EH (cell line): Measurements from ENCODE around the gene INTS7.

ENCODE experiments used
- DNase-seq: peaks from one replicate; pipeline ENCODE4 v3.0.0-alpha.2; 2015; ENCODE audit warnings: low read depth

The INTS7 gene

DNA sequence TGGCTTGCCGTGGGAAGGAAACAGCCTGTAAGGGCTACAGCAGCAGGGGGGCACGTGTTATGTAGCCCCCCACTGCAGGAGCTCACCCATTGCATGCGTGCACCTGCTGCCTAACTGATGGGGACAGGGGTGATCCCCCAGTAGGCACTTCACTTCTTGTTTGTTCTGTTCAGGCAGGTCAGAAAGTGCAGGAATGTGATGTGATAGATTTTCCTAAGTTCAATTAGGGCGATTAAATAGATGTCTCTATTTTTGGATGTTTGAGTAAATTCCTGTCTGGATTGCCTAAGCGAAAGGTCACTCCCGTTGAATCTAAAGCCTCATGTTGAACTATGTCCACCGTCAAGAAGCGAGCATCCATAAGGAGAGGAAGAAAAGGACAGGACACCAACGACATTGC is 126.0 kb downstream of the INTS7 start:
- no peak for DNase-seq

DNA sequence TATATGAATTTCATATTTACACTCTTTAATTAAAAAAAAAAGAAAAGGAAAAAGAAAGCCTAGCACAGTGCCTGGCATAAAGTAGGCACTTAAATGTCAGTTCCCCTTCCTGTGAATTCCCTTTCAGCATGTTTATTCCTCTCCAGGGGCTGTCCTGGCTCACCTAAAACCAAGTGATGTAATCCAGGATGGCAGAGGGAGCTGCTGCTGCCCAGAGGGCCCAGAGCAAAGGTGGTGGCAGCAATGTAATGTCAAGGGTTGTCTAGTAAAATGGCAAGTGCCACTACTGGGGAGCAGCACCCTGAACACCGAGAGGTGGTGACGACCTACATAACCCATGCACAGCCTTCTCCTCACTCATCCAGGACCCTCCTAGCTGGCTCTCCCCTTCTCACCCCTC is 126.4 kb downstream of the INTS7 start:
- DNase-seq = no peak

DNA sequence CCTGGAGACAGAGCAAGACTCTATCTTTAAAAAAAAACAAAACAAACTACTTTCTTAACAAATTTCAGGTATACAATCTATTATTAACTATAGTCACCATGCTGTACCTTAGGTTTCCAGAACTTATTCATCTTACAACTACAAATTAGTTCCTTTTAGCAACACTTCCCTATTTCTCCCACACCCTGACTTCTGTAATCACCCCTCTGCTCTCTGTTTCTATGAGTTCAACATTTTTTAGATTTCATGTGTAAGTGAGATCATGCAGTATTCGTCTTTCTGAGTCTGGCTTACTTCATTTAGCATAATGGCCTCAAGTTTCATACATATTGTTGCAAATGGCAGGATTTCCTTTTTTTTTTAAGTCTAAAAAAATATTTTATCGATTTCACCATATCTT is 126.9 kb downstream of the INTS7 start:
- DNase-seq = no peak

DNA sequence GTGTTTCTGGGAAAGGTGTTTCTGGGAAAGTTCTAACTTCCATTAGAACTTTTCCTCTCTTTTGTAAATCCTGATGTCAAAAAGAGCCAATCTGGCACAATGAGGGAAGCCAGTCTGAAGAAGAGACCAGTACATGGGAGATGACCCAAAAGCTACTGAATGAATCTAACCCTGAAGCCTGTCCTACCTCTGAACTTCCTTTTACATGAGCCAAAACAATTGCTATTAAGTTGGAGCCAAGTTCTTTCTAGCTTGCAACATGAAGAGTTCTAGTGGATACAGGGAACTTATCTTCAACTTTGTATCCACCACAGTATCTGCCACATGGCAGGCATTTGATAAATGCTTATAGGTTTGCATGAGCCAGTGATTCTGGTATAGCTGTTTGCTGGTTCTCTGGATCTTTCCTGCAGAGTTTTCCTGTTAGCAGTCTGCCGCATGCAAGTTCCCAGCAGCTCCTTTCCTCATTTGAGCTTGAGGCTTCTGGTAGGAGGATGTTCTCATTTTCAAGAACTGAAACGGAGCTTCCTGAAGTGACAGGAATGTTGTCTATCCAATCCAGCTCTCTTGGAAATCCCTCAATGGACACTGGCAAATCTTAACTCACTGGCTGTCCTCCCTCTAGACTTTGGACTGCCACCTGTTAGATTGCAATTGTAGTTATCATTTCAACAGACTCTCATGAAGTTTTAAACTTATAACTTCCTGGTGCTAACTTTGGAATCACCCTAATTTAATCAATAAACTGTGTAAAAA is 131.7 kb downstream of the INTS7 start:
- no peak for DNase-seq

DNA sequence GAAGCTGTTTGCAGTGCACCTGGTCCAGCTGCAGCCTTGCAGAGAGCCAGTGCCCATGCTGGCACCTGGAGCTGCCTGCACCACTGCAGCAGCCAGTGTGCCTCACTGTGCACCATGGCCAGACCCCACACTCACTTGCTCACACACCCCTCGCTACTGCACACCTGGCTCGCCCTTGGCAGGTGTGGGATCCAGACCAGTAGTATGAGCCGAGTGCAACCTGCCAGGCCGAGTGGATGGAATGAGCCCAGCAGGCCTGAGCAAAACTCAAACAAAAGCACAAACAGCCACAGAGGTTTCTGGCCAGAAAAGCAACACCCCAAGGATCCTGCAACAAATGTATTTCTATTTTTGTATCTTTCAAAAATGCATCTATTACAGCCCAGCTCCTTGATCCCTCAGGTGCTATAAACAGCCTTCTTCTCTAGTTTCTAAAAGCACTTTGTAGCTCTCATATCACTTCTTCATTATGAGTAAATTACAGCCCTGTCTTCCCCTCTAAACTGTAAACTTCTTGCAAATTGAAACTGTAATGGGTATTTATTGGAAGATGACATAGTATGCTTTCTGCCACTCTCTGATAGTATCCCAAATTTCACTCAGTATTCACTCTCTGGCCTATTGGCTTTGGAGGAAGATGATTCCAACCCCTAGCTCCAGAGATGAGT is 132.6 kb downstream of the INTS7 start:
- no peak for DNase-seq

DNA sequence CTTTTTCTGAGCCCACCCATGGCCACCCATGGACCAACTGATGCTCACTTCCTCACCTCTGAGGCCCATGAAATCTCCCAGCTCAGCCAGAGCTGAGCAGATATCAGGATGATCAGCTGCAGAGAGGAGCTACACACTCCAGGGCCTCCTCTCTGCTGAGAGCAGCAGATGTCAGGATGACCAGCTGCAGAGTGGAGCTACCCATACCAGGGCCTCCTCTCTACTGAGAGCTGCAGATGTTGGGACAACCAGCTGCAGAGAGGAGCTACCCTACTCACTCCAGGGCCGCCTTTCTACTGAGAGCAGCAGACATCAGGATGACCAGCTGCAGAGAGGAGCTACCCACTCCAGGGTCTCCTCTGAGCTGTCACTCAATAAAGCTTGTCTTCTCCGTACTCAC is 133.4 kb downstream of the INTS7 start:
- DNase-seq = no peak

DNA sequence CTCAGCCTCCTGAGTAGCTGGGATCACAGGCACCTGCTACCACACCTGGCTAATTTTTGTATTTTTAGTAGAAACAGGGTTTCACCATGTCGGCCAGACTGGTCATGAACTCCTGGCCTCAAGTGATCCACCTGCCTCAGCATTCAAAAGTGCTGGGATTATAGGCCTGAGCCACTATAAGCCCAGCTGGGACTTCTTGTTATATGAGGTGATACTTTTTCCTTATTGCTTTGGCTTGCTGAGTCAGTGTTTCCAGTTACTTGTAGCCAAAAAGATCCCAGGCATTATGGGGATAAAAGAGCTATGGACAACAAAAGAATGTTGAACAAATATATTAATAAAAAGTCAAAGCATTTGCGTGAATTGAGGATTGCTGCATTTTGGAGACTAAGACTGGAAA is 134.9 kb downstream of the INTS7 start:
- no peak for DNase-seq

DNA sequence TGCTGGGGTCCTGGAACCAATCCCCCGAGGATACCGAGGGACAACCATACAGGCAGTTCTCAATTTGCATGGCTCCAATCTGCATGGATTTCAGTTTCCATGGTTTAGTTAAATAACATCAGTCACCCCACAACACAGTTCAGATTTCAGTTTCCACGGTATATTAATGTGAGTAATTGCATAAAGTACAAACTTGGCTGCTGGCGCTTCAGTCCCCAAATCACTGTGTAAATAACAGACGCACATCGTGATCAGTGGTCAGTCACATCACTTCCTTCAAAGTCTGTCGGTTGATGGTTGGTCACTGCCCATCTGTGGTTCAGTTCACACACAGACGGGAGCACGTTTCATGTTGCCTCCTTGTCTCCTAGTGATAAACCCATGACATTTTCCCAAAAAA is 138.4 kb downstream of the INTS7 start:
- no peak for DNase-seq

DNA sequence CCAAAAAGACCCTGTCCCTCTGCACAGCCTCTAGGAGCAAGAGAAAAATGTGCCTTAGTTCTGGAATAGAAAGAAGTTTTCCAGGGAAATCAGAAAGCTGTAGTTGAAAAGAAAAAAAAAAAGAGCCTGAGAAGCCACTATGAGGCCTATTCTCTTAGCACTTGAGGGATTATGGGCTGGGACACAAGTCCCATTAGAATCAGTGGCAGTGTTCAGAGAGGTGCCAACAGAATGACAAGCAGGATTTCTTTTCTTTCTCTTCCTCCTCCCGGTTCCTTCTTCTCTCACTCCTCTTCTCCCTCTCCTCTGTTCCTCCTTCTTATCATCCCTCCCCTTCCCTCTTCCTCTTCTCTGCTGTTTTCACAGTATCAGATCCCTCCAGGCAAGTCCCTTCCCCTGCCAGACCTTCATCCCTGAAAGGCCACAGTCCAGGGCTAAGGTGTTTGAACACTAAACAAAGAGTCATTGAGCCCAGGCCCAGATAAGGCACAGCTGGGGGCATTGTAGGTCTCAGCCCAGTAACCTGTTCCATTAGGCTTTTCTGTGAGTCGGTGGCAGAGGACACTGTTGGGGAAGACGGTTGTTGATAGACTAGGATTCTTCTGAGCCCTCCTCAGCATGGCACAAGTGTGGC is 140.1 kb downstream of the INTS7 start:
- no peak for DNase-seq

DNA sequence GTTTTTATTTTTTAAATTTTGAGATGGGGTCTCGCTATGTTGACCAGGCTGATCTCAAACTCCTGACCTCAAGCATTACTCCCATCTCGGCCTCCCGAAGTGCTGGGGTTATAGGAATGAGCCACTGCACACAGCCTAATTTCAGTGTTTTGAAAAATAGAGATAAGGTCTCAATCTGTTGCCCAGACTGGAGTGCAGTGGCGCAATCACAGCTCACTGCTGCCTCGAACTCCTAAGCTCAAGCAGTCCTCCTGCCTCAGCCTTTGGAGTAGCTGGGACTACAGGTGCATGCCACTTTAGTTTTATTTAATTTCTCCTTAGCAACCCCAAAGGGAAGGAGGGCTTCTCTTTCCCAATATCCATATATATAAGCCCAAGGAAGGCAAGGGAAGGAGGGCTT is 141.0 kb downstream of the INTS7 start:
- DNase-seq = no peak

DNA sequence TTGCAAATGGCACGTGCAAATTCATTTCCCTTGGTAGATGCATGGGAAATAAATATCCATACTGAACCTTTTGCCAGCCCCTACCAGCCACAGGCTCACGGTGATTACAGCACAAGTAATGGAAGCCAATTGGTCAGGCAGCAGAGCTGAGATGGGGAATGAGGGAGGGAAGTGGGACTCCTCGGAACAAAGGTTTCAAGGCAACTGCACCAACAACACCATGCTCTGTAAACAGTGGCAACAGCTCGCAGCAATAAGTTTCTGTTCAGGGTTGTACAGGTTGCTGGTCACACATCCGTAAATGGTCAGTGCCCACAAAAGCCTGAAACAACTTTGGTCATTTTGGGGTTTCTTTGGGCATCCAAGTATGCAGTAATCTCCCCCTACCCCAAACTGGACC is 142.1 kb downstream of the INTS7 start:
- DNase-seq = no peak

DNA sequence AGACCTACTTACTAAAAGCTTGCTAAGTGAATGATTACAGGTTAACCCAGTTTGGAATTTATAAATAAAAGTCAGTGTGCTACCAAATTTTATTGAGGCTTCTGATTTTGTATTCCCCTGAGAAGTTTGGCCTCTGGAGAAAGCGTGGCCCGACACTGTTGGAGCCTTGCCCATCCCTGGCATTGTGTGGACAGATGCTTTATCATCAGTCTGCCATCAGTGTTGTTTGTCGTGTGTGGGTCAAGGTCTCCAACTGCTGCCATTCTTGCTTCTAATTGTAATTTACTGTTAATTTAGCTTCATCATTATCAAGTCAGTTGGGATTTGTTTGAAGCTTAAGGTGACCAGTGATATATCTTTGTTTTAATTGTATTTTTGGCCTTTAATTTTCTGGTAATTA is 142.8 kb downstream of the INTS7 start:
- no peak for DNase-seq

DNA sequence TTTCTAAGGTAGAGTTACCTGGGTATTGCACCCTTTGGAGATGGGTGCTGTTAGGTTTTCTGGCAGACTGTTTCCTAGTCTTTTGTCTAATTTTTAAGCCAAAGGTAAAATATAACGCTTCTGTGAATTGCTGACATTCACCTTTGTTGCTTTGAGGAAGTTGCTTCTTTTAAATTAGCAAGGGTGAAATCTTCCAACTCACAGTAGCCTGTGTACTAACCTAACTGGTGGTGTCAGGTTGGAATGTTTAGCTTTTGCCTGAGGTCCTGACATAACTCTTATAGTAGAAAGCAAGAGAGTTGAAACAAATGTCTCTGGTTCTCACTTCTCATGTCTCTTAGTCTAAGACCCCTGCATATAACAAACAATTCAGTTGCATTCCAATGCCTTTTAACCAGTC is 143.6 kb downstream of the INTS7 start:
- no peak for DNase-seq
